Stimulated activated CD4-positive, alpha-beta T cell treated with anti-CD3 and anti-CD28 coated beads, TNF-alpha, amount 100 ng/mL, for 48 hours (primary cell): ENCODE data around the gene WNT3.
"Not testable (repeated sequence)": the region's sequence is repeated elsewhere in the genome, so short reads cannot be mapped to it uniquely, and the experiment has no call there.

ENCODE experiments used
- DNase-seq, 3 donors: peaks; one replicate each; pipeline ENCODE4 v3.0.0-alpha.2; 2020; ENCODE audit warnings: low read depth in 3 of 3

WNT3 gene, protein sequence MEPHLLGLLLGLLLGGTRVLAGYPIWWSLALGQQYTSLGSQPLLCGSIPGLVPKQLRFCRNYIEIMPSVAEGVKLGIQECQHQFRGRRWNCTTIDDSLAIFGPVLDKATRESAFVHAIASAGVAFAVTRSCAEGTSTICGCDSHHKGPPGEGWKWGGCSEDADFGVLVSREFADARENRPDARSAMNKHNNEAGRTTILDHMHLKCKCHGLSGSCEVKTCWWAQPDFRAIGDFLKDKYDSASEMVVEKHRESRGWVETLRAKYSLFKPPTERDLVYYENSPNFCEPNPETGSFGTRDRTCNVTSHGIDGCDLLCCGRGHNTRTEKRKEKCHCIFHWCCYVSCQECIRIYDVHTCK

GRCh38 chr17:46818316-46818928, at the start of gene WNT3:
Gene WNT3 (minus strand): TSS chr17:46818692. CDS start chr17:46818597, 95 bp downstream.
- peak in 2 of 3 donors; percentile 19 to 38 for DNase-seq

- DNase-seq = no peak
Observed at GRCh38 chr17:46866747-46867146, 48.3 kb upstream of the WNT3 start.

DNA sequence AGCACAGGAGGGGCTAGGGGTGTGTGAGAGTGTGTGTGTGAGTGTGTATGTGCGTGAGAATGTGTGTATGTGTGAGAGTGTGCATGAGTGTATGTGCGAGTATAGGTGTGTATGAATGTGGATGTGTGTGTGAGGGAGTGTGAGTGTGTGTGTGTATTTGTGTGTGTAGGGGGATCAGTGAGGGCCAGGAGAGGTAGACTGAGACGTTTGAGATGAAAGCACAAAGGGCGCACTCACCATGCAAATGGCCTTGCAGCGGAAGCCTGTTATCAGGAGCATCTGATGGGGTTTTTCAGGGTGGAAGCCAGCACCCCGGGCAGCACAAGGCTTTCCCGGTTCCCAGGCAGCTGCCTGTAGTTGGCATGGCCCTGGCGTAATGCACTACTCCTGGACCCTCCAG, 47.8 kb upstream of the WNT3 start:
- no peak for DNase-seq

DNA sequence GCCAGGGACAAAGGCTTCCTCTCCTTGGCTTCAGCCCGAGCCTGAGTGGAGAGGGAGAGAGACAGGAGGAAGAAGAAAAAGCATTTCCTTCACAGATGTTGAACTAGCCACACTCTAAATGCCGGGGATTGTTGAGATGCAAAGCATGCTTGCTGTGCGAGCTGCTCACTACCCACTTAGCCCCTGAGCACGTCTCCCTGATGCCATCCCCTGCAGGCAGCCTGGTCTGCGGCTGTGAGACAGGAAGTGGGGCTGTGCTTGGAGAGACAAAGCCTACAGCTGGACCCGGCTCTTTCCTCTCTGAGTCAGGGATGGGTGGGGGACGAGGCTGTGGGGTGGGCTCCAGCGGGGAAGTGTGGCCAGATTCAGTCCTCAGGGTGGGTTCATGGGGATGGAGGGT, 46.6 kb upstream of the WNT3 start:
- no peak for DNase-seq

DNA sequence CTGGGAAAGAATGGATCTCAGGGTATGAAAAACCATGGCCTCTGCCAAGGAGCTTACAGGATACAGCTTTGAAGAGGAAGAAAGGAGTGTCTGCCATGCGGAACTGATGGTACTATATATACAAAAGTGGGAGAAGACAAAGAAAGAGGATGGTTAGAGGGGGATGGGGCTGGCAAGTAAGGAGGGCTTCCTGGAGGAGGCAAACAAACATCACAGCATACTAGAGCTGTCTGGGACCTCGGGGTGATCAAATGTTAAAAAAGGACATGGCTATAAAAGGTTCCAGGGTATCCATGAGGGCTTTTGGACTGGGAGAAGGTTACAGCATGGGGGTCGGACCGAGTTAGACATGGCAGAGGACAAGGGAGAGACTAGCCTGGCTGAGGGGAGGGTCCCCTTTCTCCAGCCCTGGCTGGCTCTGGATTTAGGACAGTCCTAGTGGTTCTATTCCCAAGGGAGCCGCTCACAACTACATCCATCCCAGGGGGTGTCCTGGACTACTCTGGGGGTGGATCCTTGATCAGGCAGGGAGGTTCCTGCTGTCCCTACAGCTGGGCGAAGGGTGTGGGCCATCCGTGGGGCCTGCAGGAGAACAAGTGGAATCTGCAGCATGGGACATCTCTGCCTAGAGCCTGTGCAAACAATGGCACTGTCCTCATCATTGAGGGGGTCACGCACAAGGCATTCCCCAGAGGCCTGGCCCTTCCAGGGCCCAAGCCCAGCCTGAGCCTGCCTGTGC, 45.1 kb upstream of the WNT3 start:
- DNase-seq = no peak

GRCh38 chr17:46862949-46863348, 44.5 kb upstream of the WNT3 start:
- no peak for DNase-seq

GRCh38 chr17:46859996-46860395, 41.5 kb upstream of the WNT3 start:
- DNase-seq = no peak

DNA sequence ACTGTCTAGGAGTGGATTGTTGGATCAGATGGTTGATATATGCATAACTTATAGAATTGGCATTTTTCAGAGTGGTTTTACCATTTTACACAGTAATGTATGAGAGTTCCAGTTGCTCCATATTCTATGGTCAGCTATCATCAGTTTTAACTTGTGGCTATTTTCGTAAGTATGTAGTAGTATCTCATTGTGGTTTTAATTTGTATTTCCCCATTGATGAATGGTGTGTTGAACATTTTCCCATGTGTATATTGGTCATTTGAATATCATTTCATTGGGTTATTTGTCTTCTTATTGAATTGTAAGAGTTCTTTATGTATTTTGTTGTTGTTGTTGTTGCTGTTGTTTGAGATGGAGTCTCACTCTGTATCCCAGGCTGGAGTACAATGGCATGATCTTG, 39.1 kb upstream of the WNT3 start:
- no peak for DNase-seq

DNA sequence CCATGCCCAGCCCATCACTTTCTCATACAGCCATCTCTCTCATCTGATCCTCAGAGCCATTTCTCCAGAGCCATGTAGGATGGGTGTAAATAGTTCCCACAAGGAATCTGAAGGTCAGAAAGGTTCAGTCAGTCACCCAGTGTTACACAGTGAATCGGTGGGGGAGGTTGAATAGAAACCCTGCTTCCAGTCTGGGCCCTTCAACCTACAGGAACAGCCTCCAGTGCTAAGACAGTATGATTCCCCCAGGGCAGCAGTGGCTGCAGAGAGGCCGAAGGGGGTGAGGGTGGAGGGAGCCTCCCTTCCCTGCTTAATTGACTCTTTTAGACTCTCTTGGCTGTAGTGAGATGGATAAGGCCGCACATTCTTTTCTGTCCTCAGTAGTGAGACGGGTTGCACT, 36.5 kb upstream of the WNT3 start:
- DNase-seq = no peak

GRCh38 chr17:46854515-46854914, 36.0 kb upstream of the WNT3 start:
- no peak for DNase-seq

DNA sequence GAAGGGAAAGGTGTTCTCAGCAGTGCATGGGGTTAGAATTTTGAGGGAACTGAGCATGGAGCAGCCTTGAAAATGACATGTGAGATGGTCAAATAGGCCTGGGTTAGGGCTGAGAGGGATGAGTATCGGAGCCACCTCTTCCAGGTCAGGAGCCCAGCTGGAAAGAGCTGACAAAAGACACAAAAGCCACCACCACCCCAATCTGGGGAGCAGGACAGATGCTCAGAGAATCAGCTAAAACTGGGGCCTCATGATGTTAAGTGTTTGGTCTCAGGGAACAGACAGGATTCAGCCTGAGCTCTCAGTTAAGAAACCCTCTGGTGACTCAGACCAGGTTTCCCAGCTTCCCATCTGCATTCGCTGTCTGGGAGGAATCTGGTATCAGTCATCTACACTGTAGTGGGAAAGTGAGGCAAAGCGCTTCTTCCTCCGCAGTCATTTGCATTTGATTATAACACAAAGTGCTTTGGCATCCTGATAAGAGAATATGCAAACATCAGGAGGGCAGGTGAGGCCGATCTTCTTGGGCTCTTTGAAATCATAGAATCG, 35.5 kb upstream of the WNT3 start:
- no peak for DNase-seq

DNA sequence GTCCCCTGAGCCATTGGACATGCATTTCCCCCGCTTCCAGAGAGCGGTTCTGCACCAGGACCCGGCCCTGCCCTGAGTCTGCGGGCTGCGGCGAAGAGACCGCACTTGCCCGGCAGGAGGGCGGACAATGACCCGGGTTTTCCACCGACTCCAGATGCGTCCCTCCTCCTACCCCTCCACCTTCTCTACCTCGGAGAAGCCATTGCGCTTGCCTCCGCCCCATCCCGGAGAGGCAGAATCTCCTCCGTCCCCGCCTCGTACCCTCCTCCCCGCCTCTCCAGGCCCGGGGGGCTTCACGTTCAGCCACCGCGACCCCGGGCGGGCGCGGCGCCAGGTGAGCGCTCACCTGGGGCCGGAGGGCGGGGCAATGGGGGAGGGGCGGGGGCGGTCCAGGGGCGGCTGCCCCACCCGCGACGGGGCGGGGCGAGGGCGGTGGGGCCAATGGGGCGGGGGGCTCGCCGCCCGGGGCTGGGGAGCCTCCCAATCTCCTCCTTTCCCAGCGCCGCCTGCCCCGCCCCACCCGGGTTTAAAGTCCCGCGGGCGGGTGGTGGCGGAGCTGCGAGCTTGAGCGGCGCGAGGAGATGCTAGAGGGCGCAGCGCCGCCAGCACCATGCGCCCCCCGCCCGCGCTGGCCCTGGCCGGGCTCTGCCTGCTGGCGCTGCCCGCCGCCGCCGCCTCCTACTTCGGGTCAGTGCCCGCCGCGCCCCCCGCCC, 32.7 kb upstream of the WNT3 start, which contains the start of gene WNT9B:
Gene WNT9B, plus strand, starts transcription at position 555 of the 713 bp plus-strand sequence. Its CDS starts 56 bp downstream, at position 611.
- no peak for DNase-seq

DNA sequence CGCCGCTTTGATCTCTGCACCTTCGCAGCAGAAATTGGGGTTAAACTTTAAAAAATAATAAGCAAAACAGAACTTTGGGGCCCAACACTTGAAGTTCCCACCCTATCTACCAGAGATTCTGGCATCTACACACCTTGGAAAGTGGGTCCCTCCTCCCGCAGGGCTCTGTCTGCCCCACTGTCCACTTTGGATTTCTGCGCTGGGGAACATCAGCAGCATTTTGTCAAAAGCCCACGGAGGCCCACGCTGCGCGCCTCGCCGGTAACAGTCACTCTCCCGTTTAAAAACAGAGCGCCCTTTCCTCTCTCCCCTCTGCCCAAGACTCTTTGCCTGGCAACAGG, 32.2 kb upstream of the WNT3 start:
- DNase-seq = no peak

- no peak for DNase-seq
Observed at GRCh38 chr17:46848534-46848933, 30.0 kb upstream of the WNT3 start.

DNA sequence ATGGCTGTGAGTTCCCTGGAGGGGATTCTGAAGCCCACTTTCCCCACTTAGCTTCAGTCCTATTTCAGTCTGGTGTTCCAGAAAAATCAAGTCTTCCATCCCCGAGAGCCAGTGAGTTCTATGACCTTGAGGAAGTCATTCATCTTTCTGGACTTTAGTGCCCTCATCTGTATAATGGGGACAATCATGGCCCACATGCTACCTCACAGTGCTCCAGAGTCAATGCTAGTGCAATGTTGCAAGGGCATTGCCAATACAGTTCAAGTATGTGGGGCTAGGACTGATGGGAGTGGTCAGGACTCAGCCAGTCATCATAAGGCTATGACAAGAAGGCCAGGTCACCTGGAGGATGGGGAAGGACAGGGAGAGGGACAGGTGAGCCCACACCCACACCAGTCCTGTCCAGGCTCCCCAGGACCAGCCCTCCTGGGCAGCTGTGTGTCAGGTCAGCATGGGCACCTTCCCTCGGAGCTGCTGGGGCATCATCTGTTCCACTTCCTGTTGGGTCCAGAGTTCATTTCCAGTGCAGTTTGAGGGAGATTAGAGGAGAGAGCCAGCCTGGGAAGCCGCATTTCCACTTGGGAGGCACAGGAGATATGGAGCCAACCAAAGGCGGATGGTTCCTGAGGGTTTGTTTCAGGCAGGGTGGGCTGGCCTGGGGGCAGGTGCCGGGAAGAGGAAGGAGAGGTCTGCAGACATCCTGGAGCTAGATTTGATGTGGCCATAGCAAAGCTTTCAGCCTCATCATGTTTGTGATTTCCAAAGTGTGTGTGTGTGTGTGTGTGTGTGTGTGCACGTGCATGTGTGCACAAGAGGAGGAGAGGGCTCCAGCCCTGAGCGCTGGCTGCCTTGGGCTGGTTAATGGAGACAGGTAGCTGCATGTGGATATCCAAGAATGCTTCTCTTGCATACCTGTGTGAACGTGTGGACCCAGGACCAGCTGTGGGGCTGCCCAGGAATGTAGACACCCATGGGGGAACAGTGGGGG, 29.0 kb upstream of the WNT3 start:
- no peak for DNase-seq

GRCh38 chr17:46842835-46843234, 24.3 kb upstream of the WNT3 start:
- DNase-seq = no peak

DNA sequence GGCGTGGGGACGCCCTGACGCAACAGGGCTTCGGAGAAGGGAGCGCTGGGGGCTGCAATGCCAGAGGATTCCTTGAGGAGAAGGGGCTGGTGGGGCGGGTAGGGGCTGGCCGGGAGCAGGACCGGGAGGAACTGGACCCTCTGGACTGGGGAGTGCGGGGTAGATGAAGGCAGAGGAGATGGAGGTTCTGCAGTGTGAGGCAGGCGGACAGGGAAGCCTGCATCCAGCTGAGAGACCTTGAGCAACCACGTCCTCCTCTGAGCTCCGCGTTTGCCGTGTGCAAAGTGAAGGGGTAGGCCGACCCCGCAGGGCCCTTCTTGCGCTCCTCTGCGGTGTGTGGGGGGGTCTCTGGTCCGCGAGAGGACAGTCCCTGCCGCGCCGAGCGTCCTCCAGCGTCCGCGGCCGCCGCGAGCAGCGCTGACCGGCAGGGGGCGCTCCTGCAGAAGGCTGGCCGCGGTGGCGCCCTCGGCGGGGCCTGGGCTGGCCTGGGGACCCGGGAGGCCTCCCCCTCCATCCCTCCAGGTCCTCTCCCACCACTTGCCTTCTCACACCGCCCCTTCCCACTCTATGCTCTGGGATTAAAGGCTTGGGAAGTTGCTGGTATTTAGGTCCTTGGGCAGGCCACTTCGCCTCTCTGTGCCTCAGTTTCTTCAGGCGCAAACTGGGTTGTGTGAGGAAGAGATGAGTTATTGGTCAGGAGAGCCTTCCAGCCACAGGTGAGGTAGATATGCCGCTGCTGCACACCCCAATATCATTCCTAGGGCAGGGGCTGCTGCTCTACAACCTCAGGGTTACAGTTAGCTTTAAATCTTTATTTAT, 23.3 kb upstream of the WNT3 start:
- DNase-seq = no peak

GRCh38 chr17:46840596-46840995, 22.1 kb upstream of the WNT3 start:
- DNase-seq = not testable (repeated sequence)

DNA sequence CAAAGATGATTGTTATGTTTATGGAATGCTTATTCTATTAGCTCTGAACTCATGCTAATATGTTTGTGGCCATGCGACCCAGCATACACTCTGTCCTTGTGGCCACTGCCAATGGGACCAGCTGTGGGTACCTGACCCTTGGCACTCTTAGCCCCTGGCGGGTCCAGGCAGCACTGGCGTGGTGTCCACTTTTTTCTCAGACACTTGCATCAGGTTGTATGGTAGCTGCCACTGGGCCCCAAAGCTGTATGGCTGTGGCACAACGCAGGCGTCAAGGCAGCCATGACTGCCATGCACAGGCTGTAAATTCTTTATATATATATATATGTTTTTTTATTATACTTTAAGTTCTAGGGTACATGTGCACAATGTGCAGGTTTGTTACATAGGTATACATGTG, 20.7 kb upstream of the WNT3 start:
- no peak for DNase-seq

GRCh38 chr17:46837521-46837920, 19.0 kb upstream of the WNT3 start:
- DNase-seq = no peak
